Neural cell (in vitro differentiated cells): ENCODE results near the gene VASN. TPM values are rescaled to one million over a fixed set of nuclear protein-coding genes. Genes with fewer than 3 reads are reported as not detected.
"Not testable (repeated sequence)": the region's sequence is repeated elsewhere in the genome, so short reads cannot be mapped to it uniquely, and the experiment has no call there.

Experiments used
- H2AFZ ChIP-seq: fragments of 200-600, 300-800 bp; sonication (generic), shearing (Covaris generic); 2 replicates; pipeline ENCODE4 v1.6.0; 2014; ENCODE audit warnings: low read depth, mild to moderate bottlenecking, antibody characterized with exemption, low read length, moderate library complexity
- H3F3A ChIP-seq: fragments of 200-600 bp; shearing (Covaris generic); 2 replicates; pipeline ENCODE4 v1.6.1; 2016; ENCODE audit warnings: mild to moderate bottlenecking, moderate library complexity, mixed read lengths, antibody characterized with exemption, low read length; ENCODE audit not compliant: insufficient read depth, poor library complexity, severe bottlenecking
- H3K27ac ChIP-seq: fragments of 200-600, 300-800 bp; sonication (generic), shearing (Covaris generic); 2 replicates; pipeline ENCODE4 v1.5.1; 2014; ENCODE audit warnings: mild to moderate bottlenecking, low read length, moderate library complexity
- H3K27me3 ChIP-seq: fragments of 300-800, 200-600 bp; sonication (generic), shearing (Covaris generic); 2 replicates; pipeline ENCODE4 v1.6.0; 2014; ENCODE audit warnings: mild to moderate bottlenecking, low read depth, low read length, moderate library complexity; ENCODE audit not compliant: insufficient read depth
- H3K36me3 ChIP-seq: fragments of 300-800, 200-600 bp; sonication (generic), shearing (Covaris generic); 2 replicates; pipeline ENCODE4 v1.5.1; 2014; ENCODE audit warnings: mild to moderate bottlenecking, antibody characterized with exemption, low read length, moderate library complexity; ENCODE audit not compliant: insufficient read depth
- H3K4me2 ChIP-seq: fragments of 300-800, 200-600 bp; sonication (generic), shearing (Covaris generic); 2 replicates; pipeline ENCODE4 v1.6.0; 2014; ENCODE audit warnings: mild to moderate bottlenecking, low read length
- H3K4me3 ChIP-seq: fragments of 300-800, 200-600 bp; sonication (generic), shearing (Covaris generic); 2 replicates; pipeline ENCODE4 v1.5.1; 2014; ENCODE audit warnings: mild to moderate bottlenecking, low read length, moderate library complexity
- H3K79me2 ChIP-seq: fragments of 200-600 bp; shearing (Covaris generic); replicated peaks from 2 replicates; pipeline ENCODE4 v1.6.0; 2014; ENCODE audit warnings: mild to moderate bottlenecking, low read length, moderate library complexity; ENCODE audit not compliant: insufficient read depth
- H3K9ac ChIP-seq: fragments of 300-800, 200-600 bp; sonication (generic), shearing (Covaris generic); 2 replicates; pipeline ENCODE4 v1.6.1; 2016; ENCODE audit warnings: mild to moderate bottlenecking, low read length, mixed read lengths
- H3K9me2 ChIP-seq: fragments of 200-600 bp; shearing (Covaris generic); 2 replicates; pipeline ENCODE4 v1.6.1; 2016; ENCODE audit warnings: mild to moderate bottlenecking, low read length, mixed read lengths; ENCODE audit not compliant: insufficient read depth
- H3K9me3 ChIP-seq: fragments of 200-600, 300-800 bp; sonication (generic), shearing (Covaris generic); 2 replicates; pipeline ENCODE4 v1.6.1; 2016; ENCODE audit warnings: mild to moderate bottlenecking, mixed run types, low read length, moderate library complexity, mixed read lengths
- H4K20me1 ChIP-seq: fragments of 200-600 bp; shearing (Covaris generic); 2 replicates; pipeline ENCODE4 v1.6.1; 2016; ENCODE audit warnings: mild to moderate bottlenecking, mixed run types; ENCODE audit not compliant: insufficient read depth
- EP300 ChIP-seq: fragments of 450-650 bp; conservative IDR thresholded peaks from 2 replicates; pipeline ENCODE4 v1.6.1; 2014; ENCODE audit warnings: antibody characterized with exemption, mild to moderate bottlenecking, moderate library complexity; ENCODE audit not compliant: poor library complexity, severe bottlenecking
- EZH2 ChIP-seq: fragments of 200-600, 300-800 bp; shearing (Covaris generic), sonication (generic); IDR thresholded peaks from 2 replicates; pipeline ENCODE4 v1.6.1; 2014; ENCODE audit warnings: antibody characterized with exemption, low read length, borderline replicate concordance, mild to moderate bottlenecking; ENCODE audit not compliant: insufficient read depth, poor library complexity, severe bottlenecking
- MXI1 ChIP-seq: fragments of 450-650 bp; conservative IDR thresholded peaks from 2 replicates; pipeline ENCODE4 v1.6.1; 2014; ENCODE audit warnings: antibody characterized with exemption, mild to moderate bottlenecking; ENCODE audit not compliant: poor library complexity, severe bottlenecking
- POLR2AphosphoS5 ChIP-seq: IDR thresholded peaks from 2 replicates; pipeline ENCODE4 v1.6.1; 2012
- RAD21 ChIP-seq: fragments of 450-650 bp; conservative IDR thresholded peaks from 2 replicates; pipeline ENCODE4 v1.6.1; 2014; ENCODE audit warnings: antibody characterized with exemption, mild to moderate bottlenecking, moderate library complexity
- SMC3 ChIP-seq: fragments of 450-650 bp; conservative IDR thresholded peaks from 2 replicates; pipeline ENCODE4 v1.6.1; 2014; ENCODE audit warnings: antibody characterized with exemption, mild to moderate bottlenecking, moderate library complexity; ENCODE audit not compliant: poor library complexity
- TAF1 ChIP-seq: IDR thresholded peaks from 2 replicates; pipeline ENCODE4 v1.6.1; 2012; ENCODE audit warnings: low read depth
- polyA plus RNA-seq: library from polyadenylated mRNA; depleted of rRNA; stranded (reverse); fragments of >200 nt; gene quantifications from 2 replicates; pipeline ENCODE4 v1.2.3, GENCODE V29; 2014
- TF ChIP-seq, protein P1 (sequence below): IDR thresholded peaks from 2 replicates; pipeline ENCODE4 v1.6.1; 2012; ENCODE audit warnings: borderline replicate concordance
- TF ChIP-seq, protein P2 (sequence below): fragments of 450-650 bp; IDR thresholded peaks from 2 replicates; pipeline ENCODE4 v1.5.1; 2014; ENCODE audit warnings: antibody characterized with exemption, mild to moderate bottlenecking, moderate library complexity; ENCODE audit not compliant: poor library complexity, severe bottlenecking

The VASN gene
- polyA plus RNA-seq, 1 donor from 2014 or later, result 0.57 TPM

DNA sequence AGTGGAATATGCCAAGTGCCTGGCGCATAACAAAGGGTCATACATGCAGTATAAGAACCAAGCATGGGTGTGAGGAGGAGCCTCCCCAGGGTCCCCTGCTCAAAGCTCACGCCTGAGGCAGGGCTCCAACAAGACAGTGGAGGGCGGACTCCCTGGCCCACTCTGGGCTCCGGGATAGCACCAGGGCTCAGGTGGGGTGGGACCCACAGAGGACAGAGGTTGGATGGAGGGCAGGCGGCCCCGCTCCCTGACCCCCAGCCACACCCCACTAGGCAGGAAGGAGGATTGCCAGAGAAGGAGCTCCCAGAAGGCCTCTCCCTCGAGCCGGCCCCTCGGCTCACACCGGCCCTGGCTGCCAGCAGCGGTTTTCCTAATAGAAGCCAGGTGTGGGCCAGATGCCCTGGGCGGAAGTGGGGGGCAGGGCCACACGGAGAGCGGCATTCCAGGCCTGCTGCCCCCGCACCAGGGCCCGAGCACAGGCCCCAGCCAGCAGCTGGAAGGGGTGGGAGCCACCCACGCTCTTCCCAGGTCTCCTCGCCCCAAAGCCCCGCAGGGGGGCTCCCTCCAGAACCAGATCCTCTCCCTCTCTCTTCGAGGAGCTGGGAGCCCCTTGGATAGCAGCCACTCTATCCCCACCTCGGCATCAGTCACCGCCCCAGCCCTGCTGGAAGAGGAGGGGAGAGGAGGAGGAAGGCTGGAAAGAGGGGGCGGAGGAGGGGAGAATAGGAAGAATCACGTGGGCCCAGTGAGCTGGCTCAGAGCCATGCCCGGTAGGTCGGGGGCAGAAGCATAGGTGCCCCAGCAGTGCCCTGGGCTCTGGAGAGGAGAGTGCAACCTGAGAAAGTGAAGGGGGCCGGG lies 21.0 kb downstream of the VASN start:
- no peaks in the 10 kb centered on the region for H3K79me2 ChIP-seq
- H2AFZ ChIP-seq, result no peak overlapping the region
- no peak overlapping the region for H3K27ac ChIP-seq
- H3K9ac ChIP-seq, result no peak overlapping the region
- H3K4me3 ChIP-seq, result no peak overlapping the region
- no peaks in the 10 kb centered on the region for H3K9me2 ChIP-seq
- H3K27me3 ChIP-seq, result no peaks in the 10 kb centered on the region
- no peak overlapping the region for H3K4me2 ChIP-seq
- H4K20me1 ChIP-seq, result no peaks in the 10 kb centered on the region
- no peaks in the 10 kb centered on the region for H3F3A ChIP-seq
- TF ChIP-seq TAF1 (no peak), RAD21 (no peak), SMC3 (no peak), EP300 (no peak), POLR2AphosphoS5 (no peak), MXI1 (no peak), EZH2 (no peak)
- TF ChIP-seq, protein P1, sequence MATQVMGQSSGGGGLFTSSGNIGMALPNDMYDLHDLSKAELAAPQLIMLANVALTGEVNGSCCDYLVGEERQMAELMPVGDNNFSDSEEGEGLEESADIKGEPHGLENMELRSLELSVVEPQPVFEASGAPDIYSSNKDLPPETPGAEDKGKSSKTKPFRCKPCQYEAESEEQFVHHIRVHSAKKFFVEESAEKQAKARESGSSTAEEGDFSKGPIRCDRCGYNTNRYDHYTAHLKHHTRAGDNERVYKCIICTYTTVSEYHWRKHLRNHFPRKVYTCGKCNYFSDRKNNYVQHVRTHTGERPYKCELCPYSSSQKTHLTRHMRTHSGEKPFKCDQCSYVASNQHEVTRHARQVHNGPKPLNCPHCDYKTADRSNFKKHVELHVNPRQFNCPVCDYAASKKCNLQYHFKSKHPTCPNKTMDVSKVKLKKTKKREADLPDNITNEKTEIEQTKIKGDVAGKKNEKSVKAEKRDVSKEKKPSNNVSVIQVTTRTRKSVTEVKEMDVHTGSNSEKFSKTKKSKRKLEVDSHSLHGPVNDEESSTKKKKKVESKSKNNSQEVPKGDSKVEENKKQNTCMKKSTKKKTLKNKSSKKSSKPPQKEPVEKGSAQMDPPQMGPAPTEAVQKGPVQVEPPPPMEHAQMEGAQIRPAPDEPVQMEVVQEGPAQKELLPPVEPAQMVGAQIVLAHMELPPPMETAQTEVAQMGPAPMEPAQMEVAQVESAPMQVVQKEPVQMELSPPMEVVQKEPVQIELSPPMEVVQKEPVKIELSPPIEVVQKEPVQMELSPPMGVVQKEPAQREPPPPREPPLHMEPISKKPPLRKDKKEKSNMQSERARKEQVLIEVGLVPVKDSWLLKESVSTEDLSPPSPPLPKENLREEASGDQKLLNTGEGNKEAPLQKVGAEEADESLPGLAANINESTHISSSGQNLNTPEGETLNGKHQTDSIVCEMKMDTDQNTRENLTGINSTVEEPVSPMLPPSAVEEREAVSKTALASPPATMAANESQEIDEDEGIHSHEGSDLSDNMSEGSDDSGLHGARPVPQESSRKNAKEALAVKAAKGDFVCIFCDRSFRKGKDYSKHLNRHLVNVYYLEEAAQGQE, result no peak
- TF ChIP-seq, protein P2, sequence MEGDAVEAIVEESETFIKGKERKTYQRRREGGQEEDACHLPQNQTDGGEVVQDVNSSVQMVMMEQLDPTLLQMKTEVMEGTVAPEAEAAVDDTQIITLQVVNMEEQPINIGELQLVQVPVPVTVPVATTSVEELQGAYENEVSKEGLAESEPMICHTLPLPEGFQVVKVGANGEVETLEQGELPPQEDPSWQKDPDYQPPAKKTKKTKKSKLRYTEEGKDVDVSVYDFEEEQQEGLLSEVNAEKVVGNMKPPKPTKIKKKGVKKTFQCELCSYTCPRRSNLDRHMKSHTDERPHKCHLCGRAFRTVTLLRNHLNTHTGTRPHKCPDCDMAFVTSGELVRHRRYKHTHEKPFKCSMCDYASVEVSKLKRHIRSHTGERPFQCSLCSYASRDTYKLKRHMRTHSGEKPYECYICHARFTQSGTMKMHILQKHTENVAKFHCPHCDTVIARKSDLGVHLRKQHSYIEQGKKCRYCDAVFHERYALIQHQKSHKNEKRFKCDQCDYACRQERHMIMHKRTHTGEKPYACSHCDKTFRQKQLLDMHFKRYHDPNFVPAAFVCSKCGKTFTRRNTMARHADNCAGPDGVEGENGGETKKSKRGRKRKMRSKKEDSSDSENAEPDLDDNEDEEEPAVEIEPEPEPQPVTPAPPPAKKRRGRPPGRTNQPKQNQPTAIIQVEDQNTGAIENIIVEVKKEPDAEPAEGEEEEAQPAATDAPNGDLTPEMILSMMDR, result no peak
- no peaks in the 10 kb centered on the region for H3K9me3 ChIP-seq
- no peaks in the 10 kb centered on the region for H3K36me3 ChIP-seq

DNA sequence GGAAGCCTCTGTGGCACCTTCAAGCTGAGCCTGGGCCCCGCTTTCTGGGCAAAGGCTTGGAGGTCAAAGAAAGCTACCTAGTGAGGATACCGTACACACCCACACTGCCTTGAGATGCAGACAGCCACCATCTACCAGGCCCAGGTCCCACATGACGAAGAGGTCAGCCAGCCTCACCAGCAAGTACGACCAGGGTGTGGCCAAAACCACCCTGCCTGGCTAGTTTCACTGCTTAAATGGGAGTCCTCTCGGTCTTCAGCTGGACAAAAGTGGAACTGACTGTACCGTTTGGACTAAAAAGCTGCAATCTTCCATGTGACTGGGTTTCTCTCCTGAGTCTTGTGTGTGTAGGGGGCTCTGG lies 21.6 kb downstream of the VASN start:
- no peaks in the 10 kb centered on the region for H3K27me3 ChIP-seq
- H2AFZ ChIP-seq, result no peak overlapping the region
- no peak overlapping the region for H3K4me2 ChIP-seq
- no peaks in the 10 kb centered on the region for H4K20me1 ChIP-seq
- TF ChIP-seq TAF1, result no peak
- H3K4me3 ChIP-seq, result no peak overlapping the region
- H3K79me2 ChIP-seq, result no peaks in the 10 kb centered on the region
- H3K9ac ChIP-seq, result no peak overlapping the region
- H3K9me2 ChIP-seq, result no peaks in the 10 kb centered on the region
- no peak overlapping the region for H3K27ac ChIP-seq
- no peaks in the 10 kb centered on the region for H3F3A ChIP-seq
- H3K36me3 ChIP-seq, result no peaks in the 10 kb centered on the region
- no peaks in the 10 kb centered on the region for H3K9me3 ChIP-seq

- H3F3A ChIP-seq, H4K20me1 ChIP-seq, H3K9me2 ChIP-seq, H3K9me3 ChIP-seq, H3K36me3 ChIP-seq, H3K4me2 ChIP-seq, H3K27me3 ChIP-seq, H2AFZ ChIP-seq, H3K4me3 ChIP-seq, H3K27ac ChIP-seq, H3K9ac ChIP-seq, H3K79me2 ChIP-seq: not testable (repeated sequence)
Observed at GRCh38 chr16:4393850-4394249, 22.2 kb downstream of the VASN start.
